ENCODE data around the gene ADAP1. TPM values are rescaled to one million over a fixed set of nuclear protein-coding genes. Genes with fewer than 3 reads are reported as not detected.

Gene ADAP1
- total RNA-seq, 2 donors from 2014 or later = 3.8 to 6.5 TPM

DNA sequence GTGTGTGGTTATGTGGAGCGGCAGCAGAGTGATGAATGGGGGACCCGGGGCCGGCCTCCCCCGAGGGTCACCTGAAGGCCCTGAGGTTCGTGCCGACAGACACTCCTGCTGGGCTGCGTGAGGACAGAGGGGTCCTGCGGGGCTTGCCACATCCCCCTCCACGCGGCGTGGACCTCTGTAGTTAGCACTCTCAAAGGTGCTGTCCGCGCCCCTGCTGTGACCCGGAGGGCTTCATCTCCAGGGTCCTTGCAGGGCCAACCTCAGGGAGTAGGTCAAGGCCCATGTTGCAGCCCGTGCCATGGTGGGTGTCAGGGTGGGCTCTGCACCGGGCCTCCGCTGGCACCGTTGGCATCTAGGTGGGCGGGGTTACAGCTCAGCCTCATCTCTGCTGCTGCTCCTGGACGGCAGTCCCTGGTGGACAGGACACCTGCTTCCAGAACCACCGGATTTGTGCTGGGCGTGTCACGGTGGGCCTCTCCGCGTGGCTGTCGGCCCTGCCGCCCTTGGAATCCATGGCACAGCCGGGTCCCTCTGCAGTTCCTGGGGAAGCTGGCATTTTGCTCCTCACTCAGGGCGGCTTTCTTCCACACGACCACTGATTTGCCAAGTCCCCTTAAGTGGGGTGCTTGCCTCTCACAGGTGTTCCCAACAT lies 97.9 kb downstream of the ADAP1 start:
- no peak for TF ChIP-seq CTCF (conservative IDR thresholded peaks at IDR 0.05)
- Histone ChIP-seq H3K27ac (ENCODE audit: low read depth, low read length) (no peak overlapping the region), H3K4me1 (ENCODE audit: control insufficient read depth, insufficient read depth, low read length) (no peaks in the 10 kb centered on the region), H3K9ac (ENCODE audit: extremely low read depth, low read length, poor library complexity, severe bottlenecking) (no peak overlapping the region), H3K4me3 (ENCODE audit: low read length) (no peak overlapping the region), H3K36me3 (ENCODE audit: control insufficient read depth, insufficient read depth, low read length) (peaks cover 76% of the 10 kb centered on the region), H3K27me3 (ENCODE audit: control insufficient read depth, insufficient read depth, low read length, poor library complexity, severe bottlenecking) (no peaks in the 10 kb centered on the region), H3K9me3 (ENCODE audit: control insufficient read depth, low read length) (no peaks in the 10 kb centered on the region)
- H3K4me1 Mint-ChIP-seq = no peaks in the 10 kb centered on the region
- H3K36me3 Mint-ChIP-seq (ENCODE audit: low read depth) = peaks cover 83% of the 10 kb centered on the region
- 92 to 98% methylated on average over 14 to 30 of the region's 30 CpGs for WGBS, 2 experiments (ENCODE audit: insufficient coverage in 1 of 2, insufficient read length in 1 of 2)
- no peaks in the 10 kb centered on the region for H3K9me3 Mint-ChIP-seq
- no peak for DNase-seq
- H3K4me3 Mint-ChIP-seq = no peak overlapping the region
- no peaks in the 10 kb centered on the region for H3K27me3 Mint-ChIP-seq (ENCODE audit: insufficient read depth)
- no peak overlapping the region for H3K27ac Mint-ChIP-seq

- H3K4me3 Mint-ChIP-seq = no peak overlapping the region
- H3K27ac ChIP-seq (ENCODE audit: low read depth, low read length) = no peak overlapping the region
- H3K4me1 ChIP-seq (ENCODE audit: control insufficient read depth, insufficient read depth, low read length) = no peaks in the 10 kb centered on the region
- DNase-seq = no peak
- H3K9me3 Mint-ChIP-seq = no peaks in the 10 kb centered on the region
- WGBS, 2 experiments (ENCODE audit: insufficient coverage in 1 of 2, insufficient read length in 1 of 2) = 92 to 94% methylated on average over 20 to 29 of the region's 29 CpGs
- no peaks in the 10 kb centered on the region for H3K9me3 ChIP-seq (ENCODE audit: control insufficient read depth, low read length)
- H3K27me3 Mint-ChIP-seq (ENCODE audit: insufficient read depth) = no peaks in the 10 kb centered on the region
- H3K27me3 ChIP-seq (ENCODE audit: control insufficient read depth, insufficient read depth, low read length, poor library complexity, severe bottlenecking) = no peaks in the 10 kb centered on the region
- H3K4me3 ChIP-seq (ENCODE audit: low read length) = no peak overlapping the region
- H3K27ac Mint-ChIP-seq = no peak overlapping the region
- no peaks in the 10 kb centered on the region for H3K4me1 Mint-ChIP-seq
- peaks cover 77% of the 10 kb centered on the region for H3K36me3 Mint-ChIP-seq (ENCODE audit: low read depth)
- TF ChIP-seq CTCF (conservative IDR thresholded peaks at IDR 0.05) = no peak
- no peak overlapping the region for H3K9ac ChIP-seq (ENCODE audit: extremely low read depth, low read length, poor library complexity, severe bottlenecking)
- H3K36me3 ChIP-seq (ENCODE audit: control insufficient read depth, insufficient read depth, low read length) = peaks cover 76% of the 10 kb centered on the region
Measured at GRCh38 chr7:855686-856369, 98.7 kb downstream of the ADAP1 start.

DNA sequence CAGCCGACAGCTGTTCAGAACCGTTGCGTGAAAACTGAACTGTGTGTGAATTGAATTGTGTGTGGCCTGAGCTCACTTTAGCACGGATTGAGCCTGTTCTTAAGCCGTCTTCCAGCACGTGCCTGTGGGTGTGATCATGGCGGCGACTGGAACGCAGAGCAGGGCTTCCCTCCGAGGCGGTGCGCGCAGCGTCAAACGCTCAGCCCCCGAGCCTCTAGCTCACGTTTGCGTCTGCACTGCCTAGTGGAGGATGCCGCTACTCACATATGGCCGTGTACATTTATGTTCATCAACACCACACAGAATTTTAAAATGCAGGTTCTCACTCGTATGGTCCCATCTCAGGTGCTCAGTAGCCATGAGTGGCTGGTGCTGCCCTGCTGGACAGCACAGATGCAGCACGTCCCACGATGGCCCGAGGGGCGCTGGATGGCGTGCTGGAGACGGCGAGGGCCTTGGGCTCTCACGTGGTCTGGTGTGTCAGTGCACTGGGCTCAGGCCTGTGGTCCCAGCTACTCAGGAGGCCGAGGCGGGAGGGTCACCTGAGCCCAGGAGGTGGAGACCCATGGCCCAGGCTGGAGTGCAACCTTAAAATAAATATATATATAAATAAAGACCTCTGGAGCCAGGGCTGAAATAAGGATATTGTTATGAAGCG lies 100.2 kb downstream of the ADAP1 start:
- H3K36me3 ChIP-seq (ENCODE audit: control insufficient read depth, insufficient read depth, low read length) = peaks cover 75% of the 10 kb centered on the region
- Mint-ChIP-seq H3K27ac (peak overlapping the region; percentile 58), H3K36me3 (ENCODE audit: low read depth) (peaks cover 70% of the 10 kb centered on the region), H3K27me3 (ENCODE audit: insufficient read depth) (no peaks in the 10 kb centered on the region), H3K9me3 (no peaks in the 10 kb centered on the region), H3K4me3 (no peak overlapping the region), H3K4me1 (no peaks in the 10 kb centered on the region)
- no peaks in the 10 kb centered on the region for H3K9me3 ChIP-seq (ENCODE audit: control insufficient read depth, low read length)
- no peak overlapping the region for H3K9ac ChIP-seq (ENCODE audit: extremely low read depth, low read length, poor library complexity, severe bottlenecking)
- no peaks in the 10 kb centered on the region for H3K27me3 ChIP-seq (ENCODE audit: control insufficient read depth, insufficient read depth, low read length, poor library complexity, severe bottlenecking)
- H3K27ac ChIP-seq (ENCODE audit: low read depth, low read length) = no peak overlapping the region
- no peak for DNase-seq
- 93 to 97% methylated on average over 22 to 30 of the region's 32 CpGs for WGBS, 2 experiments (ENCODE audit: insufficient coverage in 1 of 2, insufficient read length in 1 of 2)
- H3K4me1 ChIP-seq (ENCODE audit: control insufficient read depth, insufficient read depth, low read length) = no peaks in the 10 kb centered on the region
- no peak for TF ChIP-seq CTCF (conservative IDR thresholded peaks at IDR 0.05)
- H3K4me3 ChIP-seq (ENCODE audit: low read length) = no peak overlapping the region
